ENCODE data around the gene ATP7A.

Gene ATP7A

DNA sequence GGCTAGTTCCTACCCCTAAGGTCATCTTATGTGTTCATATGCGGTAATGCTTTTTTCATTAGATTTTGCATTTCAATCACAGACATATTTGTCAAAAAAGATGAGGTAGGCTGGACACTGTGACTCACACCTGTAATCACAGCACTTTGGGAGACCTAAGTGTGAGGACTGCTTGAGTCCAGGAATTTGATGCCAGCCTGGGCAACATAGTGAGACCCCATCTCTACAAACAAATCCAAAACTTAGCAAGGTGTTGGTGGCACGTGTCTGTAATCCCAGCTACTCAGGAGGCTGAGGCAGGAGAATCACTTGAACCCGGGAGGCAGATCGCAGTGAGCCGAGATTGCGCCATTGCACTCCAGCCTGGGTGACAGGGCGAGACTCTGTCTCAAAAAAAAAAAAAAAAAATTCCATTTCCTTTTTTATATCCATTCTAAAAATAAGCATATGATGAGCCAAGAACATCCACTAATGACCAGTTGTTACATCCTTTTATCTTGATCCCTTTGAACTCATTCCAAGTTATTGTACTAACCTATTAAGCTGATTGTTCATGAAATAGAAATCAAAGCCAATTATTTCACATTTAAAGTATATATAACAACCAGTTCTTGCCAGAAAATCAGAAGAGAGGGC, 35.5 kb downstream of the ATP7A start:
- DNase-seq, result no peak

DNA sequence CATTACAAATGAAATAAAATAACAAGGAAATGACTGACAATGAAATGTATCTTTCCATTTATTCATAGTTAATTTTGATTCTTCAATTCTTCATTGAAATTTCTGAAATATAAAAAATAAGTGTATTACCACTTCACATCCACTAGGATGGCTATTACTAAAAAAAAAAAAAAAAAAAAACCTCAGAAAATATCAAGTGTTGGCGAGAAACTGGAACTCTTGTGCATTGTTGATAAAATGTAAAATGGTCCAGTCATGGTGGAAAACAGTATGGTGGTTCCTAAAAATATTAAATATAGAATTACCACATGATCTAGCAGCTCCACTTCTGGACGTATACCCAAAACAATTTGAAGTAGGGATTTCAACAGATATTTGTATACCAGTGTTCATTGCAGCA, 36.1 kb downstream of the ATP7A start:
- no peak for DNase-seq

DNA sequence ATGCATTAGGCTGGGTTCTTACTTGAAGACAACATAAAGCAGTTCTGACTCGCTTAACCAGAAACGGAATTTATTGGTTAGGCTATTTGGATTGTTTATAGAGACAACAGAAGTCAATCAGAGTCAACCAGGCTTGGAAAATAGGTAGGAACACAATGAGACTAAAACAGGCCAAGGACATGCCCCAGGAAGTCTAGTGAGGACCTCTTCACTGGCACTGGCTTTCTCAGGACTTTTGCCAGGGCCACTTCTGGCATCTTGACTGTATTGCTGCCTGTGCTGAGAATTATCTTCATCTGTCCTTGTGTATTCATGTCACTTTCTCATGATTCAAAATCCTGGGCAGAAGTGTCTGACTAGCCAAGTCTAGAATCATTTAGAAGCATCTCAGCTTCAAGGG, 39.3 kb downstream of the ATP7A start:
- DNase-seq, result no peak

DNA sequence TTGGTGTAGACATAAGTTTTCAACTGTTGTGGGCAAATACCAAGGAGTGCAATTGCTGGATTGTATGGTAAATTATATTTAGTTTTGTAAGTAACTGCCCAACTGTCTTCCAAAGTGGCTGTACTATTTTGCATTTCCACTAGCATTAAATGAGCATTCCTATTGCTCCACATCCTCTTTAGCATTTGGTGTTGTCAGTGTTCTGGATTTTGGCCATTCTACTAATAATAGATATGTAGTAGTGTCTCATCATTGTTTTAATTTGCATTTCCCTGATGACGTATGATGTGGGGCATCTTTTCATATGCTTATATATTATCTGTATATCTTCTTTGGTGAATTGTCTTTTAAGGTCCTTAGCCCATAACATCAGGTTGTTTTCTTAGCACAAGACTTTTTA, 41.7 kb downstream of the ATP7A start:
- DNase-seq, result no peak

DNA sequence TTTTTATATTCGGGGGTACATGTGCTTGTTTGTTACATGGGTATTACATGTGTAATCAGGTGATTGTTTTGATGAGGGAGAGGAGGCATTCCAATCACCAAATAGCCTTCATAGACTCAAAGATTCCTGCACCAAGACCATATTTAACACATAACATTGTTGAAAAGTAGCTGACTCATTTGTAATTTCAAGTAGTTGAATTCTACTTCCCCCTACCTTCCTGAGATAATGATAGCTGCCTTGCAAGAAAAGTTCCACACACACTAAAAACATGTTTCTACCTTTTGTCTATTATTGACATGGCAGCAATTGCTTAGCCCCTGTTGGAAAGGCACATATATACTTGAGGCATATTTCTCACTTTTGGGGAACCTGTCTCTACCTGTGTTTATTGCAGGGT, 42.8 kb downstream of the ATP7A start:
- DNase-seq, result no peak

DNA sequence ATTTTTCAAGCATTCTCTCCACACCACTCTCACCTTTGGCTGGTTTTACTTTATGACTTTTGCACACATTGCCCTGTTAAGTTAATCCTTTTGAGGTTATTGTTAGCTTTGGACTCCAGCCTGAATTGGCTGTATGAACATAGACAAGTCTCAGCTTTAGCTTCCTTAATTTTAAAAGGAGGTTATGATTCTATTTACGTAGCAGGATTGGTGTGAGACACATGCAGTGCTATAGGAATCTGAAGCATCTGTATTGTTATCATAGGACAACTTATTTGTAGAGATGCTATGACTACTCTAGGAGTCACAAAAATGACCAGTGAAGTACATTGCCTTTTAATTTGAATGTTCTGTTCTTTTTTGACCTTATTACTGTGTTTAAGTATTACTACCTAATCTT, 43.2 kb downstream of the ATP7A start:
- no peak for DNase-seq

DNA sequence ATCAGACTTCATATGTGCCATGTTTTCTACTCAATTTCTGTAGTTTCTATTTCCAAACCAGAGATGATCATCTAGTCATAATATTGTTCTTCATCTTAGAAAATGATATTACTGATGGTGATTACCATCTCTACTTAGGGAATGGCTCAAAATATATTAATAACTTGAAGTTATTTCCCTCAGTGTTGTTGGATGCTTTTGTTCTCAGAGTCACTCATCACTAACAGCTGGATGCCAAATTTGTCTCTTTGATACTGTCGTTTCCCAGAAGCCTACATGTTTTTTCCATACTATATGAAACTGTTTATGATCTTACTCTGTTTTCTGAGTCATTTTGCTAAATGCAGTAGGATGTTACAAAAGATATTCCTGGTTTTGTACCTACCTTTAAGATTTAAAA, 50.1 kb downstream of the ATP7A start:
- DNase-seq, result no peak

DNA sequence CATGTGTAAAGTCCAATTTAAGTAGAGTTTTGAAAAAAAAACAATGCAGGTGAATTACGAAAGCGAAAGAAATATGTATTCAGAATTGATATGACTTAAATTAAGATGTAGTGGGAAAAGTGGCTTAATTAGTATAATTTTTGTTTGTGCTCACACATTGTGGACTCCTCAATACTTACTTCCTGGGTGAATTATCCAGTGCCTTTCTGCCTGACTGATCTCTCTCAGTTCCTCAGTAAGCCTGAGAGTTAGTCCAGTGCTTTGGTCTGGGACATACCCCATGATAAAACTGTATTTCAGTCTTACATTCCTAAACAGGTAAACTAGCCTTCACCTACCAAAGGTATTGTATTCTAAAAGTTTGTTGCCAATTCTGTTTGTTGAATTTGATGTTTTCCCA, 50.6 kb downstream of the ATP7A start:
- DNase-seq, result no peak

DNA sequence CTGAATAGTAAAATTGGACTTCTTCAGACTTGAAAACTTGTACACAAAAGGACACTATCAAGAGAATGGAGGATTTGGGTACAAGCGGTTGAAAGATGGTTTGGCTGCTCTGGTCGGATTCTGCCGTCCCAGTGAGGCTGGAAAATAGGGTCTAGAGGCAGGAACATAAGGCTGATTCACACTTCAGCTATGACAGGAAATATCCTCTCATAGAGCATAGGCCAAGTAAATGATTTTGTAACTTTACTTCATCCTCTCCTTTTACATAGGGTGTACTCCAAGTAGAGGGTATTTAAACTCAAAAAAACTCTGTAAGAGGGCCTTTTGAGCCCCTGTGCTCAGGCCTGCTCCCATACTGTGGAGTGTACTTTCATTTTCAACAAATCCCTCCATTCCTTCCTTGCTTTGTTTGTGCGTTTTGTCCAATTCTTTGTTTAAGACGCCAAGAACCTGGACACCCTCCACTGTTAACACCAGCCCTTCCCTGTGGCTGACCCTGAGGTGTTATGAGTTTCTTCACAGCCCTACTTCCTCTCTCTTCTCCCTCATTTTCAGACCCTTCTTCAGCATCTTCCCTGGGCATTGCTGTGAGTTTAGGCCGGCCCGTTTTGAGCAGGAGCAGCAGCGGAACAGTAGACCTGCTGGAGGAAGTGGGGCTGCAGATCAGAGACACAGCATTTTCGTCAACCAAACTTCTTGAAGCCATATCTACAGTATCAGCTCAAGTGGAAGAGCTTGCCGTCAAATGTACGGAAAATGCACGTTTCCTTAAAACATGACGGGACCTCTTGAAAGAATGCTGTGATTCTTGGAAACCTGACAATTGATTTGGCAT, 51.8 kb downstream of the ATP7A start:
- DNase-seq, result no peak

DNA sequence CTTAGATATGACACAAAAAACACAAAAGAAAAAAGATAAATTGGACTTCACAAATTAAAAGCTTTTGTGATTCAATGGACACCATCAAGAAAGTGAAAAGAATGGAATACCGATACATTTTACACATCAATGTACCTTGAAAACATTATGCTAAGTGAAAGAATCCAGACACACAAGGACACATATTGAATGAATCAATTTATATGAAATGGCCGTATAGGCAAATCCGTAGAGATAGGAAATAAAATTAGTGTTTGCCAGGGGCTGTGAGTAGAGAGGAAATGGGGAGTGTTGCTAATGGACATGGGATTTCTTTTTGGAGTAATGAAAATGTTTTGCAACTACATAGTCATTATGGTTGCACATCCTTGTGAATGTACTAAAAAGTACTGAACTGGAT, 55.9 kb downstream of the ATP7A start:
- DNase-seq, result no peak

DNA sequence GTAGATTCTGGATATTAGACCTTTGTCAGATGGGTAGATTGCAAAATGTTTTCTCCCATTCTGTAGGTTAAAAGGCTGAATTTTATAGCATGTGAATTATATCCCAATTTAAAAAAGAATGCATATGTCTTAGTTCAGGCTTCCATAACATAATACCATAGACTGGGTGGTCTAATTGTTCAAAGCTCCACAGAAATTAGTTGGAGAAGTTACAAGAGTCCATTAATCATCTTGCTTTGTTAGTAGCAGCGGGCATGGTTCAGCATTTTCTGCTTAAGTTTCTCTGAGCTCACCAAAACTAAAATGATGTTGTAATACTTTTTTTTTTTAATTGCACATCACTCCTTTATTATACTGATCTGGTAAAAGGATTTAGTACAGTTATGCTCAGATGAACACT, 57.1 kb downstream of the ATP7A start:
- no peak for DNase-seq

DNA sequence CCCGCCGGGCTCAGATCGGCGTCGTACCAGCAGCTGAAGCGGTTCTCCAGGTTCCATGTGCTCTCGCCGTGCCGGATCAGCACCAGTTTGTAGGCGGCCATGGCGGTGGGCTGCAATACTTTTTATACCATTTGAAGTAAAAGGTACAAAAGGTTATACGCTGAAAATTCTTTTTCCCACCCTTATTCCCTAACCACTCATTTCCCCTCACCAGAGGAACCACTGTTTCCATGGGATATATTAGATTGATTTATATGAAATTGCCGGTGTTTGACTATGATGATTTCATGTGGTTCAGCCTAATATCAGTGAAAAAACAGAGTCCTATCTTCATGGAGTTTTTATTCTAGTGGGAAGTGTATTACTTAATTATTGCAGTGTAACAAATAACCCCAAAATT, 59.0 kb downstream of the ATP7A start, which contains the start of gene PGAM4:
Gene PGAM4, minus strand, starts transcription at position 101 of the 400 bp plus-strand sequence. Its CDS starts 0 bp downstream, at position 101.
- DNase-seq, result no peak

DNA sequence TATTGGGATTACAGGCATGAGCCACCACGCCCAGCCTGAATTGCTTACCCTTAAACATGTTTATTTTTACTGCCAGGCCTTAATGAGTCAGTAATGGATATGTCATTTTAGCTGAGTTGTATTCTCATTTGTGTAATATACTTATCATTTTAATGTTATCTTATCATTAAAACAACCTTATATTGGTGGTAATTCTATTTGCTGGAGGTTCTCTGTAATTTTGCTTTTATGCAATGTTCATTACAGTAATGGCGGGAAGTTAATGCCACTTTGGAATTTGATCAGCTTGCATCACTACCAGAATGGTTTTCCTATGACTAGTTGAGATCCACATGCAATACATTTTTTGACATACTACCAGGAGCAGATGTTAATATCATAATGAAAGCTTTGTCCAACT, 65.3 kb downstream of the ATP7A start:
- no peak for DNase-seq

DNA sequence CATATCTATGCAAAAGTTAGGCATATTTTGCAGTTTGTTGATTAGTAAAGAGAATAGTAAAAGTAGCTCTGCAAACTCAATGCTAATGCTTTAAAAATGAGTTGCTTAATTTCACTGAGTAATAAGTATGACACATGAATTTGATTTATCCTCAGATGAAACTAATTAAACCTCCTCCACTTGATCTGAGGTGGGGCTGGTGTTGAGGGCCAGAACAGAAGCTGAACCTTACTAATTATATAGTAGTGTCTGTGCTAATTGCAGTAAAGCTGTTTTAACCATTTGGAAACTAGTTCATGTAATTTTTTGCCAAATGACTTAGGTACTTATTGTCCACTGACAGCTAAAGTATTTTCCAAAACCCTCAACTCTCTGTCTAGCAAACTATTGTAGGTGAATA, 66.6 kb downstream of the ATP7A start:
- no peak for DNase-seq

DNA sequence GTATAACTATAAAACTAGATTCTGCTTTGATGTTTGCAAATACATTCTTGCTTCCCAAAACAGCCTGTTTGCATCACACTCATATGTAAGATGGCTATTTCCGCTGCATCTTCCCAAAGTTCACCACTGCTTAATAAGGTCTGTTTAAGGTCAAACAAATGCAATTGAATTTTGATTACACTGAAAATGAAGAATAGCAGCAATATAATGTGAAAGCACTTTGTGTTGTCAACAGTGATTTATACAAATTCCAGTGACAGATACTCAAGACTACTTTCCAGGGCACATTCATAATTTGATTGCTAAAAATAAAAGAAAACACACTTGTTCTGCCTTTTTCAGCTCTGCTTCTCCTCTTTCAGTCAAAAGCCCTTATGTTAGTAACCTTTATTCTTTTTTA, 67.0 kb downstream of the ATP7A start:
- no peak for DNase-seq

DNA sequence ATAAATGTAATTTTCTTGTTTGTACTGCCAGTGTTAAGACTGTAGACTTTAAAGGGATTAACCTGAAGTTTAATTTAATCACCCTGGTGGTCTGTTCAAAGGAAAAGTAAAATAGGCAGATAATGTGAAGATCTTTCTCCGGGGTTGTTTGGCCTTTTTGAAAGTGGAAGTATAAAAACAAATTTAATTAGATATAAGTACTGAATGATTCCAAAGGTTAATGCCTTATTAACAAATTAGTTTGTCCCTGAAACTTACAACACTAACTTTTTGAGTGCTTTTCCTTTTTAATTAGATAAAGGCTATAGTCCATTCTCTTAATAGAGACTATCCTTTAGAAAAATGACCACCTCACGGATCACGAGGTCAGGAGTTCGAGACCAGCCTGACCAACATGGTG, 69.4 kb downstream of the ATP7A start:
- DNase-seq, result no peak

DNA sequence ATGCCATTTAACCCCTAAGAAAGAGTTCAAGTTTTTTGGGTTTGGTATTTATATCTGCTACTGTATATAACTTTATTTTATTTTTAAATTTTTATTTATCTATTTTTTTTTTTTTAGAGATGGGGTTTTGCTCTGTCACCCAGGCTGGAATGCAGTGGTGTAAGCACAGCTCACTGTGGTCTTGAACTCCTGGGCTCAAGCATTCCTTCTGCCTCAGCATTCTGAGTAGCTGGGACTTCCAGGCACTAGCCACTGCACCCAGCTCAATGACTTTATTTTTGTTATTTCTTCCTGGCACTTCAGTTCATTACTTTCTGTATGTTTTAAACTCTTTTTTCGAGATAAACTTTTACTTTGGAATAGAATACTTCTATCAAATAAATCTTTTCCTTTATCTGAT, 101.4 kb downstream of the ATP7A start:
- DNase-seq, result no peak

DNA sequence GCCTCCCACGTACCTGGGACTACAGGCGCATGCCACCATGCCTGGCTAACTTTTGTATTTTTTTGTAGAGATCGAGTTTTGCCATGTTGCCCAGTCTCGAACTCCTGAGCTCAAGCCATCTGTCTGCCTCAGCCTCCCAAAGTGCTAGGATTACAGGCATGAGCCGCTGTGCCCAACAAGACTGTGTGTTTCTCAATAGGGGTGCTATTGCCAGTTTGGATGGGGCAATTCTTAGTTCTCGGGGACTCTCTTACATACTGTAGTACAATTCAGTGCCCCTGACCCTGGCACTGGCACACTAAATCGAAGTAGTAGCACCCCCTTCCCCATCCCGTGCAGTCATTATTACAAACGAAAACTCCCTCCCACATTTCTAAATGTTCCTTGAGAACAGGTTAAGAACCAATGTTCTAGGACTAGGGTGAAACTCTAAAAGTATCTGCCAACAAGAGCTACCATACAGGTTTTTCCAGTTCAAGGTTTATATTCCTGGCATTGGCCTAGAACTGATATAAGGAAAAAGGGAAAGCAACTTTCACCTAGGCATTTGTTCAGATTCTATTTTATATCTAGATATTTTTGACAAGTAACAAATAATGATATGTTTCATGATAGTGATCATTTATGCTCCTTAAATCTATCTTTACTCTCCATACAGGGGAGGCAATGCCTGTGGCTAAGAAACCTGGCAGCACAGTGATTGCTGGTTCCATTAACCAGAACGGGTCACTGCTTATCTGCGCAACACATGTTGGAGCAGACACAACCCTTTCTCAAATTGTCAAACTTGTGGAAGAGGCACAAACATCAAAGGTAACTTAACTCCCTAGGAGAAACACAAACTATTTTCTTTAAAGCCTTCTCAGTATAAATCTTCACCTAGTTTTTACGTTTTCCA, 109.3 kb downstream of the ATP7A start:
- DNase-seq, result no peak

DNA sequence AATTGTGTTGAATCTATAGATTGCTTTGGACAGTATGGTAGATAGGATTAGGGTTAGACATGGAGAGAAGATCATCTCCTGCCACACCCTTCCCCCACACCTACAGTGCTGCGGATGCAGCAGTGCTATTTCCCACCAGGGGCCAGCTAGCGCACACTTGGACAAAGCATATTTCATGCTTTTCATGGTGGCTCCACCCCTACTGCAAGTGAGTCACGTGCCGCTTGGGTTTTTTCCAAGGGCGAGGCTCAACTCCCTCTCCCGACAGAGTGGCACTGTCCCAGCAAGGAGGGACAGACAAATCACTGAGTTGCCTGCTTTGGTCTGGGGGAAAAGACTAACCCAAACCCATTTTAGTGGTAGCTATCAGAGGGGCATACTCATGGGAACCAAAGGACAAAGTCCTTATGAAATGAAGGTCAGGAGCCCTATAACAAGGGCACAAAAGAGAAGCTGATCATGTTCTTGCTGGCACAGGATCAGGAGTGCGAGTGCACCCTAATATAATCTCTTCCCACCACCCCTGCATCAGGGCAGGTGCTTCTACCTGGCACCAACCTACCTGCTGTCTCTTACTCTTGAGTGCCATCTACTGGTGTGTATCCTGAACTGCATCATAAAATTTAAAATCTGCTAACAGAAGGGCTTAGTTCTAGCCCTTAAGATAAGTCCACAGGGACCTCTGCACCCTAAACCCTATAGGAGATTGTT, 114.0 kb downstream of the ATP7A start:
- peak; percentile 20 to 66 for DNase-seq

DNA sequence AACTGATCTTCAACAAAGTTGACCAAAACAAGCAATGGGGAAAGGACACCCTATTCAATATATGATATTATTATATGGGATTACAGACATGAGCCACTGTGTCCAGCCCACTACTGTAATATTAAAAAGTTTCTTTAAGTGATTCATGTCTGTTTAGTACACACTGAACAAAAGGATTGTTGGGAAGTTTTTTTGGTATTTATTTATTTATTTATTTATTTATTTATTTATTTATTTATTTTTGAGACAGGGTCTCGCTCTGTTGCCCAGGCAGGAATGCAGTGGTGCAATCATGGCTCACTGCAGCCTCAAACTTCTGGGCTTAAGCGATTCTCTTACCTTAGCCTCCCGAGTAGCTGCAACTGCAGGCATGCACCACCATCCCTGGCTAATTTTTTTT, 117.3 kb downstream of the ATP7A start:
- DNase-seq, result no peak

DNA sequence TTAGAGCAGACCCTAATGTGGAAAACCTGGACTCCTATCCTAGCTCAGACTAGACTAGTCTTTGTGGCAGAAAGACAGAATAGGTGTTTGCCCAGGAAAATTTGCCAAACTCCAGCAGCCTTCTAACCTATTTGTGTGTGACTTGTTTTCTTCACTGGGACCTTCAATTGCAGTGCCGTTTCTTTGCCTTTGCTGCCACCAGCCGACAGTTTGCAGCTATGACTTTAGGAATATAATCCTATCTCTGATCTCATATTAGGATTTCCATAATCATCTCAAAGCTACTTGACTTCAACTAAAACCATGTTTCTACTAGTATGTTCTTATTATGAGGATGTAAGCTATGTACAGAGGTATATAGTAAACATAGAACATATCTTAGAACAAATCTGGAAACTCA, 119.2 kb downstream of the ATP7A start:
- DNase-seq, result no peak

DNA sequence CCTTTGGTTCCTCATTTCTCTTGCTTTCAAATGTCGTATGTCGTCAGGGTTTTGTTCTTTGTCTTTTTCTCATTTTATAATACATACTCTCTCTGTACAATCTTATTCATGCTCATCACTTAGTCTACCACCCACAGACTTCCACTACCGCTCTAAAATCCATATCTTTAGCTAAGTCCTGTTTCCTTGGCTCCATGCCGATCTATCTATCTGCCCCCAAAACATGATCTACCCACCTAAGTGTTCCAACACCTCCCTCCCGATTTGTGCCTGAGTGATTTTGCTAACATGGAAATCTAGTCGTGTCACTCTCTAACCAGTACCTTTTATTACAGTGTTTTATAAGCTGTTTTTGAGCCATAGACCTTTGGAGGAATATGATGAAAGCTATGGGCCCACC, 124.6 kb downstream of the ATP7A start:
- no peak for DNase-seq

DNA sequence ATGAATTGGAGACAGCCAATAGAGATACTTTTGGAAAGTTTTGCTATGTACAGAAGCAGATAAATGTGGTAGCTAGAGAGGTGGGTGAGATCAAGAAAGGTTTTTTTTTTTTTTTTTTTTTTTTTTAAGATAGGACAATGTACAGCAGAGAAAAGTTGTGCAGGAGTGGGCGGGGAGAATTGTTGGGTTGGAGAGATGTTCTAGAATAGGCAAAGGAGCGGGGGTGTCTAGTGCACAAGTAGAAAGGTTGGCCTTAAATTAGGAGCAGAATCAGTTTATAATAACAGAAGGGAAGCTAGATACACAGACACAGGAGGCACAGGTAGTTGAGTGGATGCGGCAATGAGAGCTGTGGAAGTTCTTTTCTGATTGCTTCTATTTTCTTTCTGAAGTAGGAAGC, 127.4 kb downstream of the ATP7A start:
- no peak for DNase-seq
